HCT116 (cell line): ENCODE results near the gene IRF2BP2. TPM values are rescaled to one million over a fixed set of nuclear protein-coding genes. Genes with fewer than 3 reads are reported as not detected.
A peak's percentile ranks its signal among the peaks of the same experiment; 100 is the strongest.

Source experiments
- ATAC-seq: fragments of 200-7000 bp; cut with Tn5 transposase; 2 replicates; pipeline ENCODE4 v1.9.1; 2020; ENCODE audit warnings: mild to moderate bottlenecking, moderate library complexity
- BruUV-seq: library from RNA; stranded (reverse); fragments of 400-500 nt; replicated peaks from 2 replicates; lab custom pipeline; 2021; lab: Mats Ljungman, UMichigan
- CTCF ChIA-PET: fragments of 300-600 bp; sonication (Branson Sonifier 250); formaldehyde crosslinking; loops from one replicate; lab custom pipeline; 2021; ENCODE audit warnings: antibody characterized with exemption; lab: Charles Lee
- POLR2A ChIA-PET: fragments of 300-600, 350-600 bp; sonication (Branson Sonifier 250); formaldehyde crosslinking; loops from one replicate; lab custom pipeline; 2021; ENCODE audit warnings: antibody characterized with exemption; lab: Charles Lee
- RAD21 ChIA-PET, 2 experiments: fragments of 300-600 bp; sonication (Branson Sonifier 250); formaldehyde crosslinking; loops; one replicate each; lab custom pipeline; 2023; ENCODE audit warnings: low total read pairs in 2 of 2; ENCODE audit not compliant: uncharacterized antibody in 2 of 2, unreplicated experiment in 2 of 2, low non-redundant PET in 1 of 2; lab: Charles Lee
- DNase-seq: peaks from one replicate; pipeline ENCODE4 v3.0.0-alpha.2; 2010; ENCODE audit warnings: low read depth, low spot score
- H2AFZ ChIP-seq: fragments of 200-600 bp; shearing (Covaris generic), sonication (generic); 2 replicates; pipeline ENCODE4 v1.6.1; 2017; ENCODE audit warnings: low read depth, mixed run types, mixed read lengths, antibody characterized with exemption, low read length; ENCODE audit not compliant: poor library complexity, severe bottlenecking
- H3K27ac ChIP-seq: 2 replicates; pipeline ENCODE4 v1.5.1; 2012; ENCODE audit warnings: low read depth, low read length
- H3K27me3 ChIP-seq: fragments of 200-600 bp; sonication (generic); 2 replicates; pipeline ENCODE4 v1.6.1; 2016; ENCODE audit warnings: mixed run types, low read length, mixed read lengths; ENCODE audit not compliant: insufficient read depth
- H3K36me3 ChIP-seq, 2 experiments: fragments of 200-500 bp in 1 of 2; fragments of 200-600 bp in 1 of 2; sonication (Bioruptor generic) in 1 of 2; sonication (generic) in 1 of 2; 2 replicates each; pipeline versions ENCODE4 v1.5.1 to v1.6.1; 2014 to 2016; ENCODE audit warnings: low read length in 2 of 2, inconsistent platforms in 1 of 2, mixed read lengths in 1 of 2, mixed run types in 1 of 2; ENCODE audit not compliant: insufficient read depth in 2 of 2, control insufficient read depth in 1 of 2
- H3K4me1 ChIP-seq, 2 experiments: fragments of 200-600 bp in 1 of 2; sonication (generic) in 1 of 2; 2 replicates each; pipeline versions ENCODE4 v1.5.1 to v1.6.1; 2012 to 2017; ENCODE audit warnings: low read length in 2 of 2, inconsistent platforms in 1 of 2, mild to moderate bottlenecking in 1 of 2, mixed read lengths in 1 of 2, mixed run types in 1 of 2, moderate library complexity in 1 of 2; ENCODE audit not compliant: insufficient read depth in 2 of 2, control insufficient read depth in 1 of 2
- H3K4me2 ChIP-seq: fragments of 200-600 bp; sonication (generic); 2 replicates; pipeline ENCODE4 v1.6.1; 2017; ENCODE audit warnings: mixed run types, low read length, mixed read lengths
- H3K4me3 ChIP-seq, 2 experiments: fragments of 200-600 bp in 1 of 2; sonication (generic) in 1 of 2; replicated peaks in 1 of 2; 2 replicates each; pipeline ENCODE4 v1.5.1; 2011 to 2016; ENCODE audit warnings: low read length in 2 of 2, control low read depth in 1 of 2, low read depth in 1 of 2, mild to moderate bottlenecking in 1 of 2, mixed read lengths in 1 of 2, mixed run types in 1 of 2
- H3K79me2 ChIP-seq: fragments of 200-600 bp; sonication (generic); 2 replicates; pipeline ENCODE4 v1.6.1; 2017; ENCODE audit warnings: mild to moderate bottlenecking, mixed run types, low read length, moderate library complexity, mixed read lengths; ENCODE audit not compliant: insufficient read depth
- H3K9ac ChIP-seq: fragments of 200-600 bp; sonication (generic); 2 replicates; pipeline ENCODE4 v1.6.1; 2016; ENCODE audit warnings: low read length, mixed read lengths
- H3K9me2 ChIP-seq: fragments of 200-600 bp; sonication (generic), shearing (Covaris generic); 2 replicates; pipeline ENCODE4 v1.6.1; 2017; ENCODE audit warnings: mixed run types, mild to moderate bottlenecking, moderate library complexity; ENCODE audit not compliant: insufficient read depth
- H3K9me3 ChIP-seq, 2 experiments: fragments of 200-500 bp in 1 of 2; fragments of 200-600 bp in 1 of 2; sonication (Bioruptor generic) in 1 of 2; sonication (generic) in 1 of 2; 2 replicates each; pipeline ENCODE4 v1.6.1; 2014 to 2017; ENCODE audit warnings: low read length in 2 of 2, mixed read lengths in 2 of 2, inconsistent platforms in 1 of 2, low read depth in 1 of 2, mild to moderate bottlenecking in 1 of 2, mixed run types in 1 of 2, moderate library complexity in 1 of 2; ENCODE audit not compliant: control insufficient read depth in 1 of 2, insufficient read depth in 1 of 2
- H4K20me1 ChIP-seq: fragments of 200-600 bp; sonication (generic), shearing (Covaris generic); 2 replicates; pipeline ENCODE4 v1.6.1; 2017; ENCODE audit warnings: mixed run types, mild to moderate bottlenecking, moderate library complexity; ENCODE audit not compliant: insufficient read depth
- CBX3 ChIP-seq: IDR thresholded peaks from 2 replicates; pipeline ENCODE4 v1.6.1; 2012; ENCODE audit warnings: low read depth
- CEBPB ChIP-seq: IDR thresholded peaks from 2 replicates; pipeline ENCODE4 v1.6.1; 2012; ENCODE audit warnings: low read depth
- CTCF ChIP-seq, 3 experiments: fragments of 200-600 bp in 1 of 3; sonication (generic) in 1 of 3; IDR thresholded peaks in 2 of 3; conservative IDR thresholded peaks in 1 of 3; 2 replicates each; pipeline ENCODE4 v1.5.1; 2012 to 2017; ENCODE audit warnings: low read depth in 2 of 3, low read length in 2 of 3, antibody characterized with exemption in 1 of 3, borderline replicate concordance in 1 of 3, control low read depth in 1 of 3, mild to moderate bottlenecking in 1 of 3, mixed read lengths in 1 of 3, mixed run types in 1 of 3, moderate library complexity in 1 of 3; ENCODE audit not compliant: insufficient read depth in 1 of 3
- EGR1 ChIP-seq: IDR thresholded peaks from 2 replicates; pipeline ENCODE4 v1.6.1; 2012; ENCODE audit warnings: low read depth
- ELF1 ChIP-seq: IDR thresholded peaks from 2 replicates; pipeline ENCODE4 v1.6.1; 2012; ENCODE audit warnings: low read depth, borderline replicate concordance
- EZH2 ChIP-seq: fragments of 200-600 bp; sonication (generic); IDR thresholded peaks from 2 replicates; pipeline ENCODE4 v1.6.1; 2017; ENCODE audit warnings: antibody characterized with exemption, mixed run types
- EZH2phosphoT487 ChIP-seq: fragments of 200-600 bp; IDR thresholded peaks from 2 replicates; pipeline ENCODE4 v1.6.1; 2018; ENCODE audit warnings: antibody characterized with exemption, borderline replicate concordance
- FOSL1 ChIP-seq: IDR thresholded peaks from 2 replicates; pipeline ENCODE4 v1.6.1; 2012; ENCODE audit warnings: low read depth
- JUND ChIP-seq: IDR thresholded peaks from 2 replicates; pipeline ENCODE4 v1.6.1; 2012
- POLR2A ChIP-seq: IDR thresholded peaks from 2 replicates; pipeline ENCODE4 v1.7.0; 2011; ENCODE audit warnings: borderline replicate concordance; ENCODE audit not compliant: insufficient read depth, insufficient read length; ENCODE audit errors: extremely low read depth
- POLR2AphosphoS5 ChIP-seq: IDR thresholded peaks from 2 replicates; pipeline ENCODE4 v1.6.1; 2011; ENCODE audit warnings: mild to moderate bottlenecking, low read depth, low read length, moderate library complexity
- RAD21 ChIP-seq: IDR thresholded peaks from 2 replicates; pipeline ENCODE4 v1.6.1; 2012; ENCODE audit warnings: low read depth, mild to moderate bottlenecking
- REST ChIP-seq: IDR thresholded peaks from 2 replicates; pipeline ENCODE4 v1.6.1; 2012; ENCODE audit warnings: low read depth
- SIN3A ChIP-seq: IDR thresholded peaks from 2 replicates; pipeline ENCODE4 v1.6.1; 2012; ENCODE audit warnings: low read depth
- SP1 ChIP-seq: IDR thresholded peaks from 2 replicates; pipeline ENCODE4 v1.6.1; 2012; ENCODE audit warnings: low read depth
- SRF ChIP-seq: IDR thresholded peaks from 2 replicates; pipeline ENCODE4 v1.6.1; 2012; ENCODE audit warnings: low read depth
- TCF7L2 ChIP-seq: IDR thresholded peaks from 2 replicates; pipeline ENCODE4 v1.7.0; 2011; ENCODE audit warnings: borderline replicate concordance, inconsistent platforms; ENCODE audit not compliant: insufficient read depth, insufficient read length; ENCODE audit errors: extremely low read depth
- YY1 ChIP-seq: IDR thresholded peaks from 2 replicates; pipeline ENCODE4 v1.6.1; 2011; ENCODE audit warnings: low read length, low read depth, moderate library complexity, mild to moderate bottlenecking; ENCODE audit not compliant: insufficient replicate concordance; ENCODE audit errors: extremely low read depth
- ZBTB33 ChIP-seq: IDR thresholded peaks from 2 replicates; pipeline ENCODE4 v1.6.1; 2011; ENCODE audit warnings: mild to moderate bottlenecking, low read length, moderate library complexity; ENCODE audit not compliant: insufficient replicate concordance; ENCODE audit errors: extremely low read depth
- ZFX ChIP-seq: fragments of 450-650 bp; IDR thresholded peaks from 2 replicates; pipeline ENCODE4 v1.6.1; 2017
- ZNF274 ChIP-seq: fragments of 200-500 bp; sonication (Bioruptor generic); IDR thresholded peaks from 2 replicates; pipeline ENCODE4 v1.6.1; 2014; ENCODE audit warnings: mild to moderate bottlenecking, low read depth, low read length, inconsistent platforms
- intact Hi-C: fragments of 100-400 bp; cut with micrococcal nuclease; formaldehyde crosslinking; loops from 2 replicates; pipeline ENCODE4 v1.10.0; 2022
- total RNA-seq: library from RNA; stranded (reverse); gene quantifications from one replicate; pipeline ENCODE4 v1.2.1, GENCODE V29; 2021; ENCODE audit not compliant: unreplicated experiment
- TF ChIP-seq, protein P1 (sequence below): IDR thresholded peaks from 2 replicates; pipeline ENCODE4 v1.6.1; 2012
- TF ChIP-seq, protein P2 (sequence below): IDR thresholded peaks from 2 replicates; pipeline ENCODE4 v1.6.1; 2012

IRF2BP2 gene
- total RNA-seq, 1 experiment from 2014 or later = 61.3 TPM

GRCh38 chr1:234579967-234580366 lies 30.0 kb downstream of the IRF2BP2 start:
- H3K4me1 ChIP-seq = no peaks in the 10 kb centered on the region
- H3K4me3 ChIP-seq = no peak overlapping the region
- CTCF ChIA-PET = no interaction called here
- ATAC-seq = peak; percentile 80
- no peaks in the 10 kb centered on the region for H3K36me3 ChIP-seq
- POLR2A ChIA-PET = no interaction called here
- H3K9me2 ChIP-seq = no peaks in the 10 kb centered on the region
- no peaks in the 10 kb centered on the region for H3K27me3 ChIP-seq
- peak overlapping the region; percentile 56 for H2AFZ ChIP-seq
- RAD21 ChIA-PET = no interaction called here
- no peak for DNase-seq
- H3K79me2 ChIP-seq = no peaks in the 10 kb centered on the region
- no peaks in the 10 kb centered on the region for H4K20me1 ChIP-seq
- H3K9me3 ChIP-seq = no peaks in the 10 kb centered on the region
- intact Hi-C loops = no loop called here
- BruUV-seq = no TSS peak
- no peak overlapping the region for H3K9ac ChIP-seq
- TF ChIP-seq REST = no peak
- TF ChIP-seq TCF7L2 = no peak
- peak; percentile 16 to 55 (median 53); a peak in 4 of 6 replicates for TF ChIP-seq CTCF (IDR thresholded peaks at IDR 0.05 in 2 of 3, conservative IDR thresholded peaks at IDR 0.05 in 1 of 3; ENCODE audit: borderline replicate concordance in 1 of 3, insufficient read depth in 1 of 3, low read depth in 2 of 3, low read length in 2 of 3)
- TF ChIP-seq, protein P1, sequence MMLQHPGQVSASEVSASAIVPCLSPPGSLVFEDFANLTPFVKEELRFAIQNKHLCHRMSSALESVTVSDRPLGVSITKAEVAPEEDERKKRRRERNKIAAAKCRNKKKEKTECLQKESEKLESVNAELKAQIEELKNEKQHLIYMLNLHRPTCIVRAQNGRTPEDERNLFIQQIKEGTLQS = no peak
- no peak for TF ChIP-seq YY1
- TF ChIP-seq POLR2AphosphoS5 = no peak
- no peak for TF ChIP-seq POLR2A
- no peak for TF ChIP-seq FOSL1
- TF ChIP-seq, protein P2, sequence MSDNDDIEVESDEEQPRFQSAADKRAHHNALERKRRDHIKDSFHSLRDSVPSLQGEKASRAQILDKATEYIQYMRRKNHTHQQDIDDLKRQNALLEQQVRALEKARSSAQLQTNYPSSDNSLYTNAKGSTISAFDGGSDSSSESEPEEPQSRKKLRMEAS = peak; percentile 66
- TF ChIP-seq JUND = no peak
- no peak for TF ChIP-seq ZFX
- TF ChIP-seq EGR1 = no peak
- TF ChIP-seq EZH2phosphoT487 = no peak
- TF ChIP-seq SP1 = no peak
- no peak for TF ChIP-seq CEBPB
- TF ChIP-seq CBX3 = peak; percentile 55
- no peak for TF ChIP-seq ZBTB33
- TF ChIP-seq EZH2 = no peak
- TF ChIP-seq ZNF274 = no peak
- peak; percentile 42 for TF ChIP-seq RAD21
- no peak for TF ChIP-seq SIN3A
- TF ChIP-seq ELF1 = no peak
- TF ChIP-seq SRF = no peak
- no peak overlapping the region for H3K4me2 ChIP-seq
- H3K27ac ChIP-seq = no peak overlapping the region
